Measurements from ENCODE around the gene PLEKHG7. TPM values are rescaled to one million over a fixed set of nuclear protein-coding genes. Genes with fewer than 3 reads are reported as not detected.

The PLEKHG7 gene
- total and polyA plus RNA-seq, 10 of the 15 experiments (the other 5 are each of a cell fraction or from before 2014, with no cell fraction given), result 0.16 to 1.3 (median 0.65) TPM; not detected in 1

GRCh38 chr12:92698474-92698873, 4.3 kb upstream of the PLEKHG7 start:
- POLR2A ChIA-PET, result no interaction called here
- SMC1A ChIA-PET (ENCODE audit: uncharacterized antibody, unreplicated experiment), result interaction anchor here (0.5 kb wide), 1 partner anchor 887 kb away, joined by 3 read pairs; no protein-coding TSS in a partner anchor
- H3K4me2 ChIP-seq (ENCODE audit: control insufficient read depth, insufficient read depth), result no peak overlapping the region
- no peaks in the 10 kb centered on the region for H4K20me1 ChIP-seq (ENCODE audit: control insufficient read depth, insufficient read depth)
- CTCF ChIA-PET, result no interaction called here
- ATAC-seq, result no peak
- in situ Hi-C loops (cut with MboI), result no loop called here
- H3K27me3 ChIP-seq (replicated peaks in 1 of 2; ENCODE audit: control insufficient read depth in 2 of 2, insufficient read depth in 2 of 2, low read length in 1 of 2), result no peaks in the 10 kb centered on the region
- no peak for DNase-seq (ENCODE audit: low read depth, low spot score)
- peaks cover 3% of the 10 kb centered on the region; the same call in 2 of the 3 replicates for H3K9me3 ChIP-seq (replicated peaks; ENCODE audit: control insufficient read depth, insufficient read depth, low read length)
- no peak overlapping the region for H2AFZ ChIP-seq (ENCODE audit: control insufficient read depth, low read depth, low read length)
- H3K4me1 ChIP-seq (ENCODE audit: control insufficient read depth, insufficient read depth, low read length), result peaks cover 13% of the 10 kb centered on the region
- no peak for FAIRE-seq
- no peaks in the 10 kb centered on the region for H3K36me3 ChIP-seq (ENCODE audit: control insufficient read depth in 2 of 2, insufficient read depth in 2 of 2, low read length in 1 of 2)
- no peak overlapping the region for H3K4me3 ChIP-seq
- no peaks in the 10 kb centered on the region for H3K79me2 ChIP-seq (ENCODE audit: control insufficient read depth, insufficient read depth, low read length)
- BruUV-seq (replicated peaks), result no TSS peak
- TF ChIP-seq EED (IDR thresholded peaks at IDR 0.05; ENCODE audit: low read depth) (no peak), TBL1XR1 (IDR thresholded peaks at IDR 0.05; ENCODE audit: low read depth, low read length) (no peak), JUNB (IDR thresholded peaks at IDR 0.05) (no peak), SREBF2 (IDR thresholded peaks at IDR 0.05; ENCODE audit: low read length) (no peak), BACH1 (IDR thresholded peaks at IDR 0.05; ENCODE audit: borderline replicate concordance) (no peak), PML (IDR thresholded peaks at IDR 0.05; ENCODE audit: low read length) (no peak), TCF7 (IDR thresholded peaks at IDR 0.05; ENCODE audit: borderline replicate concordance) (no peak), RBBP5 (conservative IDR thresholded peaks at IDR 0.05) (no peak)
- TF ChIP-seq, protein P1, sequence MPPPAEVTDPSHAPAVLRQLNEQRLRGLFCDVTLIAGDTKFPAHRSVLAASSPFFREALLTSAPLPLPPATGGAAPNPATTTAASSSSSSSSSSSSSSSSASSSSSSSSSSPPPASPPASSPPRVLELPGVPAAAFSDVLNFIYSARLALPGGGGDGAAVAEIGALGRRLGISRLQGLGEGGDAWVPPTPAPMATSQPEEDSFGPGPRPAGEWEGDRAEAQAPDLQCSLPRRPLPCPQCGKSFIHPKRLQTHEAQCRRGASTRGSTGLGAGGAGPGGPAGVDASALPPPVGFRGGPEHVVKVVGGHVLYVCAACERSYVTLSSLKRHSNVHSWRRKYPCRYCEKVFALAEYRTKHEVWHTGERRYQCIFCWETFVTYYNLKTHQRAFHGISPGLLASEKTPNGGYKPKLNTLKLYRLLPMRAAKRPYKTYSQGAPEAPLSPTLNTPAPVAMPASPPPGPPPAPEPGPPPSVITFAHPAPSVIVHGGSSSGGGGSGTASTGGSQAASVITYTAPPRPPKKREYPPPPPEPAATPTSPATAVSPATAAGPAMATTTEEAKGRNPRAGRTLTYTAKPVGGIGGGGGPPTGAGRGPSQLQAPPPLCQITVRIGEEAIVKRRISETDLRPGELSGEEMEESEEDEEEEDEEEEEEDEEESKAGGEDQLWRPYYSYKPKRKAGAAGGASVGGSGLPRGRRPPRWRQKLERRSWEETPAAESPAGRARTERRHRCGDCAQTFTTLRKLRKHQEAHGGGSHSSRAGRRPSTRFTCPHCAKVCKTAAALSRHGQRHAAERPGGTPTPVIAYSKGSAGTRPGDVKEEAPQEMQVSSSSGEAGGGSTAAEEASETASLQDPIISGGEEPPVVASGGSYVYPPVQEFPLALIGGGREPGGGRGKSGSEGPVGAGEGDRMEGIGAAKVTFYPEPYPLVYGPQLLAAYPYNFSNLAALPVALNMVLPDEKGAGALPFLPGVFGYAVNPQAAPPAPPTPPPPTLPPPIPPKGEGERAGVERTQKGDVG (CRISPR knock-in tag; IDR thresholded peaks at IDR 0.05), result no peak
- H3K9ac ChIP-seq (ENCODE audit: control insufficient read depth, insufficient read depth, low read length), result no peak overlapping the region
- H3K27ac ChIP-seq (ENCODE audit: control insufficient read depth, insufficient read depth), result no peak overlapping the region
- intact Hi-C loops (cut with micrococcal nuclease; ENCODE audit: unreplicated experiment), result no loop called here
- RAD21 ChIA-PET (ENCODE audit: unreplicated experiment), result no interaction called here
